HEK293T (cell line): ENCODE measurements around the gene PRR15L.

Experiments used
- CTCF ChIA-PET: fragments of 350-600 bp; formaldehyde crosslinking; extraction: SDS; loops from one replicate; lab custom pipeline; 2021; ENCODE audit warnings: antibody characterized with exemption, inconsistent platforms; lab: Yijun Ruan, JAX
- POLR2A ChIA-PET: fragments of 350-600 bp; formaldehyde crosslinking; extraction: SDS; loops from one replicate; lab custom pipeline; 2020; ENCODE audit warnings: antibody characterized with exemption, inconsistent platforms; lab: Yijun Ruan, JAX
- DNase-seq: peaks from one replicate; pipeline ENCODE4 v3.0.0; 2012; ENCODE audit warnings: mixed read lengths; ENCODE audit errors: extremely low spot score
- ARNT ChIP-seq: fragments of 450-650 bp; IDR thresholded peaks from 2 replicates; pipeline ENCODE4 v1.6.1; 2017; ENCODE audit warnings: mild to moderate bottlenecking
- BHLHE40 ChIP-seq: fragments of 450-650 bp; IDR thresholded peaks from 2 replicates; pipeline ENCODE4 v1.6.1; 2016; ENCODE audit warnings: mild to moderate bottlenecking, moderate library complexity, borderline replicate concordance
- CTBP1 ChIP-seq: fragments of 450-650 bp; IDR thresholded peaks from 2 replicates; pipeline ENCODE4 v1.6.1; 2016; ENCODE audit warnings: borderline replicate concordance
- ELF4 ChIP-seq: fragments of 450-650 bp; IDR thresholded peaks from 2 replicates; pipeline ENCODE4 v1.6.1; 2017; ENCODE audit warnings: antibody characterized with exemption
- FOXA1 ChIP-seq: fragments of 450-650 bp; IDR thresholded peaks from 2 replicates; pipeline ENCODE4 v1.6.1; 2016; ENCODE audit warnings: mild to moderate bottlenecking
- FOXK2 ChIP-seq: fragments of 450-650 bp; IDR thresholded peaks from 2 replicates; pipeline ENCODE4 v1.6.1; 2016; ENCODE audit warnings: mild to moderate bottlenecking
- FOXM1 ChIP-seq: fragments of 450-650 bp; IDR thresholded peaks from 2 replicates; pipeline ENCODE4 v1.6.1; 2017; ENCODE audit warnings: mild to moderate bottlenecking, borderline replicate concordance
- HDGF ChIP-seq: fragments of 450-650 bp; IDR thresholded peaks from 2 replicates; pipeline ENCODE4 v1.6.1; 2017; ENCODE audit warnings: antibody characterized with exemption, borderline replicate concordance
- L3MBTL2 ChIP-seq: fragments of 450-650 bp; conservative IDR thresholded peaks from 2 replicates; pipeline ENCODE4 v1.6.1; 2016; ENCODE audit warnings: mild to moderate bottlenecking
- LEF1 ChIP-seq: fragments of 450-650 bp; IDR thresholded peaks from 2 replicates; pipeline ENCODE4 v1.6.1; 2017; ENCODE audit warnings: mild to moderate bottlenecking, borderline replicate concordance
- NFRKB ChIP-seq: fragments of 450-650 bp; IDR thresholded peaks from 2 replicates; pipeline ENCODE4 v1.6.1; 2016; ENCODE audit warnings: mild to moderate bottlenecking, moderate library complexity
- PKNOX1 ChIP-seq: fragments of 450-650 bp; IDR thresholded peaks from 2 replicates; pipeline ENCODE4 v1.6.1; 2016
- SP1 ChIP-seq: fragments of 450-650 bp; IDR thresholded peaks from 2 replicates; pipeline ENCODE4 v1.6.1; 2017
- SUZ12 ChIP-seq: fragments of 450-650 bp; IDR thresholded peaks from 2 replicates; pipeline ENCODE4 v1.6.1; 2016; ENCODE audit warnings: mild to moderate bottlenecking
- TARDBP ChIP-seq: fragments of 450-650 bp; IDR thresholded peaks from 2 replicates; pipeline ENCODE4 v1.6.1; 2016
- ZNF384 ChIP-seq: fragments of 450-650 bp; IDR thresholded peaks from 2 replicates; pipeline ENCODE4 v1.6.1; 2016

PRR15L gene

GRCh38 chr17:47969930-47970724 is 12.4 kb upstream of the PRR15L start:
- CTCF ChIA-PET = interaction anchor here (0.6 to 3.7 kb wide), 19 partner anchors 11 to 1722 kb away, joined by 3 to 12 read pairs (median 4); partner anchors contain the start of genes PNPO and PRR15L
- POLR2A ChIA-PET = interaction anchor here (0.7 to 3.0 kb wide), 24 partner anchors 8 to 321 kb away, joined by 3 to 34 read pairs (median 8); partner anchors contain the start of genes KPNB1, LRRC46, MRPL10 and PNPO
- no peak for DNase-seq
- no peak for TF ChIP-seq FOXM1
- TF ChIP-seq PKNOX1 = no peak
- TF ChIP-seq ZNF384 = no peak
- TF ChIP-seq LEF1 = no peak
- TF ChIP-seq ARNT = no peak
- no peak for TF ChIP-seq FOXA1

DNA sequence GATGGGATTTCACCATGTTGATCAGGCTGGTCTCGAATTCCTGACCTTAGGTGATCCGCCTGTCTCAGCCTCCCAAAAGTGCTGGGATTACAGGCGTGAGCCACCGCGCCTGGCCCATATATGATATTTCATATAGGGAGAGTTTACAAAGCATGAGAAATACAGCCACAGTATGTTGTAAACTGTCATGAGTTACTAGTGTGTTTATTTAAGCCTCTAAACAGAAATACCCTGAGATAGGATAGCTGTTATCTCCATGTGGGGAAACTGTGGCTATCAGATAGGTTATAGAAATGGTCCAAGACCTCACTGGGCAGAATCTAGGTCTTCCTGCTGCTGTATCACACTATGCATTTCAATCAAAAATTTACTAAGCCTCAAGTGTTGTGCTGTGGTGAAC is 11.2 kb upstream of the PRR15L start:
- ChIA-PET CTCF (interaction anchor here (0.6 to 3.7 kb wide), 5 partner anchors 19 to 51 kb away, joined by 3 to 12 read pairs (median 6); partner anchors contain the start of gene PNPO), POLR2A (interaction anchor here (1.5 to 2.0 kb wide), 2 partner anchors 27 to 73 kb away, joined by 4 to 7 read pairs; partner anchors contain the start of genes PNPO and SP2)
- TF ChIP-seq NFRKB (no peak), PKNOX1 (no peak), L3MBTL2 (no peak)
- DNase-seq = no peak

GRCh38 chr17:47967607-47968252 is 10.0 kb upstream of the PRR15L start:
- no peak for DNase-seq
- TF ChIP-seq LEF1 (no peak), TARDBP (no peak), BHLHE40 (no peak), FOXM1 (no peak), SP1 (no peak), NFRKB (no peak), CTBP1 (no peak), ZNF384 (no peak), SUZ12 (no peak), L3MBTL2 (no peak), FOXK2 (no peak), ELF4 (no peak), PKNOX1 (no peak), ARNT (no peak), FOXA1 (no peak), HDGF (no peak)
- CTCF ChIA-PET = interaction anchor here (0.8 to 1.5 kb wide), 2 partner anchors 18 to 43 kb away, joined by 3 to 5 read pairs; no protein-coding TSS in a partner anchor
- POLR2A ChIA-PET = interaction anchor here (1.0 to 2.0 kb wide), 3 partner anchors 18 to 72 kb away, joined by 3 to 7 read pairs (median 4); partner anchors contain the start of genes PNPO and SP2

DNA sequence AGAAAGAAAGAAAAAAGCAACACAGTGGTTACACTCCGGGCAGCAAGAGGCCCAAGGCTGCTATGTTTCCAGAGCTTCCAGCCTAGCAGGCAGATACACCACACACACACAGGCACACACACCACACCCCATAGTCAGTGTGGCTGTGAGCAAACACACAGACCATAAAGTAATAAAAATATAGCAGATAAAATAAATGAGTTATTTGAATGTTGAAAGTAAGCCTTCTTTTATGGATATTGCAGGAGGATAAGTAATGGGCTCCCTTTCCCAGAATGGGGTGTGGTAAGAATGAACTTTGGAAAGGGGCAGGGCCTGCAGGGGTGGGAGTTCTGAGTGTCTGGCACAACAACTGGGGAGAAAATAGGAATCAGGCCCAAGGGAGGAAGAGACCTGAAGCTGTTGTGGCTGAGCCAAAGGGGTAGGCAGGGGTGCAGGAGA is 8.4 kb upstream of the PRR15L start:
- no peak for TF ChIP-seq SP1
- TF ChIP-seq FOXA1 = no peak
- no peak for TF ChIP-seq ARNT
- TF ChIP-seq NFRKB = no peak
- TF ChIP-seq TARDBP = no peak
- no peak for TF ChIP-seq BHLHE40
- TF ChIP-seq FOXM1 = no peak
- no peak for TF ChIP-seq L3MBTL2
- TF ChIP-seq SUZ12 = no peak
- TF ChIP-seq ZNF384 = no peak
- TF ChIP-seq LEF1 = no peak
- no peak for TF ChIP-seq CTBP1
- TF ChIP-seq PKNOX1 = no peak
- ChIA-PET CTCF (interaction anchor here (0.6 to 1.0 kb wide), 2 partner anchors 19 to 52 kb away, joined by 3 read pairs; no protein-coding TSS in a partner anchor), POLR2A (interaction anchor here (0.8 kb wide), 1 partner anchor 24 kb away, joined by 4 read pairs; no protein-coding TSS in a partner anchor)
- DNase-seq = no peak

GRCh38 chr17:47964856-47965255 is 7.2 kb upstream of the PRR15L start:
- ChIA-PET POLR2A (no interaction called here), CTCF (no interaction called here)
- no peak for DNase-seq
- TF ChIP-seq ZNF384 = no peak
- TF ChIP-seq SUZ12 = no peak
- no peak for TF ChIP-seq BHLHE40
- TF ChIP-seq ARNT = no peak
- TF ChIP-seq FOXA1 = no peak
- TF ChIP-seq L3MBTL2 = no peak
- no peak for TF ChIP-seq FOXM1
